PC-3 (cell line): Measurements from ENCODE around the gene NPBWR2. TPM values are rescaled to one million over a fixed set of nuclear protein-coding genes. Genes with fewer than 3 reads are reported as not detected.

Source experiments
- ATAC-seq: fragments of 200-7000 bp; cut with Tn5 transposase; 2 replicates; pipeline ENCODE4 v1.9.1; 2020; ENCODE audit warnings: mild to moderate bottlenecking, moderate library complexity
- BruUV-seq: library from RNA; stranded (reverse); fragments of 400-500 nt; replicated peaks from 2 replicates; lab custom pipeline; 2021; lab: Mats Ljungman, UMichigan
- CTCF ChIA-PET: fragments of 300-600 bp; sonication (Branson Sonifier 250); formaldehyde crosslinking; loops from one replicate; lab custom pipeline; 2022; ENCODE audit warnings: antibody characterized with exemption; lab: Charles Lee
- POLR2A ChIA-PET: fragments of 300-600 bp; sonication (Branson Sonifier 250); formaldehyde crosslinking; loops from one replicate; lab custom pipeline; 2022; ENCODE audit warnings: antibody characterized with exemption; ENCODE audit not compliant: unreplicated experiment; lab: Charles Lee
- DNase-seq: peaks from one replicate; pipeline ENCODE4 v3.0.0-alpha.2; 2015
- H2AFZ ChIP-seq: fragments of 300-600 bp; sonication (generic); 2 replicates; pipeline ENCODE4 v1.6.0; 2016; ENCODE audit warnings: antibody characterized with exemption, low read length
- H3F3A ChIP-seq: fragments of 300-600 bp; sonication (generic); one replicate; pipeline ENCODE4 v1.6.0; 2017; ENCODE audit warnings: antibody characterized with exemption, low read length, control low read depth, mild to moderate bottlenecking; ENCODE audit not compliant: unreplicated experiment
- H3K27ac ChIP-seq: fragments of 300-600 bp; sonication (generic); 2 replicates; pipeline ENCODE4 v1.5.1; 2016; ENCODE audit warnings: mild to moderate bottlenecking, low read length
- H3K27me3 ChIP-seq: fragments of 300-600 bp; sonication (generic); 2 replicates; pipeline ENCODE4 v1.6.1; 2016; ENCODE audit warnings: low read length, mixed read lengths
- H3K36me3 ChIP-seq: fragments of 300-600 bp; sonication (generic); 2 replicates; pipeline ENCODE4 v1.6.1; 2016; ENCODE audit warnings: low read depth, mixed run types, low read length, mixed read lengths
- H3K4me1 ChIP-seq: fragments of 300-600 bp; sonication (generic); 2 replicates; pipeline ENCODE4 v1.5.1; 2016; ENCODE audit warnings: low read length; ENCODE audit not compliant: insufficient read depth
- H3K4me2 ChIP-seq: fragments of 300-600 bp; sonication (generic); 2 replicates; pipeline ENCODE4 v1.6.0; 2016; ENCODE audit warnings: low read length
- H3K4me3 ChIP-seq: fragments of 300-600 bp; sonication (generic); 2 replicates; pipeline ENCODE4 v1.5.1; 2016; ENCODE audit warnings: mild to moderate bottlenecking, low read length, mixed read lengths
- H3K79me2 ChIP-seq: fragments of 300-600 bp; sonication (generic); 2 replicates; pipeline ENCODE4 v1.6.1; 2017; ENCODE audit warnings: low read length, mixed read lengths
- H3K9ac ChIP-seq: fragments of 300-600 bp; sonication (generic); 2 replicates; pipeline ENCODE4 v1.6.0; 2016; ENCODE audit warnings: mild to moderate bottlenecking, low read length
- H3K9me2 ChIP-seq: fragments of 300-600 bp; sonication (generic); replicated peaks from 2 replicates; pipeline ENCODE4 v1.6.1; 2016; ENCODE audit warnings: mixed run types, low read length, mixed read lengths
- H3K9me3 ChIP-seq: fragments of 300-600 bp; sonication (generic); 2 replicates; pipeline ENCODE4 v1.6.1; 2016; ENCODE audit warnings: low read length, mixed read lengths
- H4K20me1 ChIP-seq: fragments of 300-600 bp; sonication (generic); 2 replicates; pipeline ENCODE4 v1.6.1; 2016; ENCODE audit warnings: low read length, mixed read lengths
- EZH2 ChIP-seq: fragments of 300-600 bp; sonication (generic); IDR thresholded peaks from one replicate; pipeline ENCODE4 v1.6.1; 2017; ENCODE audit warnings: antibody characterized with exemption, mild to moderate bottlenecking, low read length; ENCODE audit not compliant: unreplicated experiment
- EZH2phosphoT487 ChIP-seq: fragments of 300-600 bp; sonication (generic); IDR thresholded peaks from 2 replicates; pipeline ENCODE4 v1.6.1; 2018; ENCODE audit warnings: mild to moderate bottlenecking, antibody characterized with exemption, low read length, borderline replicate concordance
- intact Hi-C: fragments of 100-400 bp; cut with micrococcal nuclease; formaldehyde crosslinking; loops from 2 replicates; pipeline ENCODE4 v1.9.0; 2023
- microRNA-seq: library from miRNA; unstranded; fragments of <30 nt; microRNA quantifications from one replicate; pipeline ENCODE4 v1.1.0, GENCODE V29; 2020; ENCODE audit not compliant: unreplicated experiment
- total RNA-seq: library from RNA; depleted of rRNA; stranded (reverse); fragments of >200 nt; gene quantifications from 2 replicates; pipeline ENCODE4 v1.2.3, GENCODE V29; 2014; rRNA removed
- TF ChIP-seq, protein P1 (sequence below): fragments of 300-600 bp; sonication (generic); conservative IDR thresholded peaks from 2 replicates; pipeline ENCODE4 v1.5.1; 2017; ENCODE audit warnings: antibody characterized with exemption, low read depth, mild to moderate bottlenecking, low read length

NPBWR2 gene
- total RNA-seq, 1 experiment from 2014 or later: not detected

DNA sequence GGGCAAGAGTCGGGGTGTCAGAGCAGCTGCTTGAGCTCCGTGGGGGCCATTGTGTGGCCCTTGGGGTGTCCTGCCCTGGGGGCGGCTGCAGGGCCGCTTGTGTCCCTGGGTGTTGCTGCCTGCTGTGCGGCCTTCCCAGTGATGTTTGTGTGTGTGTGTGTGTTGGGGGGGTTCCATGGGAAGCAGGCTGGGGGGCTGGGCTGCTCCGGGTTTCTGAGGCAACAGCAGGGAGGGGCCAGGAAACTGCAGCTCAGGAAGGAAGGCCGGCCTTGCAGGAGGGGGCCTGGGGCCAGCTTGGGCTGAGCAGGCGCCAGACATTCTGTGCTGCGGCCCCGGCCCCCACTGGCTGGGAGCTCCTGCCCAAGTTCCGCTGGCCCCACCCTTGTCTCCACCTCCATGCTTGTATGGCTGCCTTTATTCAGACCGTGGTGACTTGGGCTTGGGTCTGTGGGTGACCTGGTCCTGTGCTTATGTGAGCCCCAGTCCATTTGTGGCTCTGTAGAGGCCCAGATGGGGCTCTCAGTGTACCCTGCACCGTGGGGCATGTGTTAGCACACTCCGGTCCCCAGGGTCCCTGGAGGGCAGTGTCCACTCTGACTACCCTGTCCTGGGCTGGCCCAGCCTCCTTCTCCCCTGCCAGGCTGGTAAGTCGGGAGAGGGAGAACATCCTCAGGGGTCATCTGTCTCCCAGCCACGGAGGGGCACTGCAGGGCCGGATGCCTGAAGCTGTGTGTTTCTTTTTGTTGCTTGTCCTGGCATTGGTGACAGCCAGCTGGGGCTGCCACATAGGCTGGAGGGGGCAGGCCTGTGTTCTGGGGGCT, 53.3 kb downstream of the NPBWR2 start:
- peak; percentile 14; the same call in 1 of the 2 replicates for ATAC-seq
- no TSS peak for BruUV-seq

More for the DNA sequence above, 53.3 kb downstream of the NPBWR2 start:
- H3K9me3 ChIP-seq: no peaks in the 10 kb centered on the region
- H2AFZ ChIP-seq: no peak overlapping the region
- CTCF ChIA-PET: interaction anchor here (0.5 to 1.2 kb wide), 3 partner anchors 10 to 33 kb away, joined by 3 to 5 read pairs (median 3); no protein-coding TSS in a partner anchor
- H3K9me2 ChIP-seq: no peaks in the 10 kb centered on the region
- H3K36me3 ChIP-seq: no peaks in the 10 kb centered on the region
- no peaks in the 10 kb centered on the region for H3F3A ChIP-seq
- H3K79me2 ChIP-seq: no peaks in the 10 kb centered on the region
- H3K4me3 ChIP-seq: no peak overlapping the region
- no peak overlapping the region for H3K27ac ChIP-seq
- H4K20me1 ChIP-seq: no peaks in the 10 kb centered on the region
- H3K4me2 ChIP-seq: no peak overlapping the region
- intact Hi-C loops: no loop called here
- POLR2A ChIA-PET: no interaction called here
- H3K9ac ChIP-seq: no peak overlapping the region
- peak; percentile 37 for DNase-seq
- TF ChIP-seq, protein P1, sequence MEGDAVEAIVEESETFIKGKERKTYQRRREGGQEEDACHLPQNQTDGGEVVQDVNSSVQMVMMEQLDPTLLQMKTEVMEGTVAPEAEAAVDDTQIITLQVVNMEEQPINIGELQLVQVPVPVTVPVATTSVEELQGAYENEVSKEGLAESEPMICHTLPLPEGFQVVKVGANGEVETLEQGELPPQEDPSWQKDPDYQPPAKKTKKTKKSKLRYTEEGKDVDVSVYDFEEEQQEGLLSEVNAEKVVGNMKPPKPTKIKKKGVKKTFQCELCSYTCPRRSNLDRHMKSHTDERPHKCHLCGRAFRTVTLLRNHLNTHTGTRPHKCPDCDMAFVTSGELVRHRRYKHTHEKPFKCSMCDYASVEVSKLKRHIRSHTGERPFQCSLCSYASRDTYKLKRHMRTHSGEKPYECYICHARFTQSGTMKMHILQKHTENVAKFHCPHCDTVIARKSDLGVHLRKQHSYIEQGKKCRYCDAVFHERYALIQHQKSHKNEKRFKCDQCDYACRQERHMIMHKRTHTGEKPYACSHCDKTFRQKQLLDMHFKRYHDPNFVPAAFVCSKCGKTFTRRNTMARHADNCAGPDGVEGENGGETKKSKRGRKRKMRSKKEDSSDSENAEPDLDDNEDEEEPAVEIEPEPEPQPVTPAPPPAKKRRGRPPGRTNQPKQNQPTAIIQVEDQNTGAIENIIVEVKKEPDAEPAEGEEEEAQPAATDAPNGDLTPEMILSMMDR: peak; percentile 53
- TF ChIP-seq EZH2 (no peak), EZH2phosphoT487 (no peak)
- H3K4me1 ChIP-seq: peaks cover 13% of the 10 kb centered on the region
- H3K27me3 ChIP-seq: no peaks in the 10 kb centered on the region

Small RNAs within 50 kb of the gene (microRNA-seq; reads per million reads assigned to microRNA genes)
- 1.8 reads per million for gene MIR6813

Other genes with a start within 250 kb of the NPBWR2 start
- not detected in 2 replicates for gene ABHD16B, start 246.1 kb downstream of the NPBWR2 start, total RNA-seq
- 147 and 167 TPM in 2 replicates for gene TPD52L2, start 242.3 kb downstream of the NPBWR2 start, total RNA-seq
- 73.7 and 80.1 TPM in 2 replicates for gene DNAJC5, start 212.4 kb downstream of the NPBWR2 start, total RNA-seq
- gene UCKL1, start 151.1 kb downstream of the NPBWR2 start, total RNA-seq: 37.2 and 47.4 TPM in 2 replicates
- 18.0 and 24.1 TPM in 2 replicates for gene ZNF512B, start 137.6 kb downstream of the NPBWR2 start, total RNA-seq
- 7.4 and 13.4 TPM in 2 replicates for gene SAMD10, start 127.9 kb downstream of the NPBWR2 start, total RNA-seq
- gene PRPF6, start 126.4 kb downstream of the NPBWR2 start, total RNA-seq: 67.1 and 87.2 TPM in 2 replicates
- 2.1 and 3.4 TPM in 2 replicates for gene C20orf204, start 71.4 kb downstream of the NPBWR2 start, total RNA-seq
- gene SOX18, start 57.9 kb downstream of the NPBWR2 start, total RNA-seq: 1.1 and 1.5 TPM in 2 replicates
- 19.1 and 23.4 TPM in 2 replicates for gene TCEA2, start 44.4 kb downstream of the NPBWR2 start, total RNA-seq
- 43.2 and 54.3 TPM in 2 replicates for gene RGS19, start 28.0 kb downstream of the NPBWR2 start, total RNA-seq
- 5.6 and 7.4 TPM in 2 replicates for gene OPRL1, start 27.5 kb downstream of the NPBWR2 start, total RNA-seq
- 0.98 and 1.1 TPM in 2 replicates for gene LKAAEAR1, start 23.2 kb downstream of the NPBWR2 start, total RNA-seq
- gene MYT1, start 56.9 kb upstream of the NPBWR2 start, total RNA-seq: 0.22 and 0.29 TPM in 2 replicates
- 45.7 and 57.8 TPM in 2 replicates for gene PCMTD2, start 148.2 kb upstream of the NPBWR2 start, total RNA-seq